HepG2 (cell line): Measurements from ENCODE around the gene CMPK2. TPM values are rescaled to one million over a fixed set of nuclear protein-coding genes. Genes with fewer than 3 reads are reported as not detected.

Experiments
- CHD2 ChIP-seq: IDR thresholded peaks from 2 replicates; pipeline ENCODE4 v1.6.1; 2011; ENCODE audit warnings: low read depth, low read length, improper control_type of control experiment
- EEA1 ChIP-seq: sonication (generic); formaldehyde crosslinking; IDR thresholded peaks from 2 replicates; pipeline ENCODE4 v1.5.1; 2020; ENCODE audit warnings: mild to moderate bottlenecking, missing genetic modification reagents, borderline replicate concordance
- ETS1 ChIP-seq: sonication (generic); formaldehyde crosslinking; IDR thresholded peaks from 2 replicates; pipeline ENCODE4 v1.4.0; 2020; ENCODE audit warnings: missing genetic modification reagents
- FIP1L1 ChIP-seq: fragments of 200-400 bp; formaldehyde crosslinking; IDR thresholded peaks from 2 replicates; pipeline ENCODE4 v1.6.1; 2018; ENCODE audit warnings: low read depth, mild to moderate bottlenecking, low read length, moderate library complexity, borderline replicate concordance; ENCODE audit not compliant: insufficient read depth
- FOSL1 ChIP-seq: sonication (generic); formaldehyde crosslinking; IDR thresholded peaks from 2 replicates; pipeline ENCODE4 v1.9.0; 2021; ENCODE audit warnings: missing genetic modification reagents, borderline replicate concordance
- KAT7 ChIP-seq: IDR thresholded peaks from 2 replicates; pipeline ENCODE4 v1.6.1; 2018; ENCODE audit warnings: borderline replicate concordance, missing compliant biosample characterization
- MAF1 ChIP-seq: sonication (generic); formaldehyde crosslinking; IDR thresholded peaks from 2 replicates; pipeline ENCODE4 v1.5.0; 2020; ENCODE audit warnings: missing genetic modification reagents, borderline replicate concordance
- MTA3 ChIP-seq: sonication (generic); formaldehyde crosslinking; IDR thresholded peaks from 2 replicates; pipeline ENCODE4 v1.4.0; 2020; ENCODE audit warnings: missing genetic modification reagents
- SRSF9 ChIP-seq: fragments of 200-400 bp; formaldehyde crosslinking; IDR thresholded peaks from 2 replicates; pipeline ENCODE4 v1.6.1; 2018; ENCODE audit warnings: borderline replicate concordance, mild to moderate bottlenecking, low read depth, low read length; ENCODE audit not compliant: insufficient read depth, poor library complexity, severe bottlenecking
- TAF1 ChIP-seq: sonication (generic); formaldehyde crosslinking; IDR thresholded peaks from 2 replicates; pipeline ENCODE4 v1.4.0; 2020; ENCODE audit warnings: missing genetic modification reagents
- TMF1 ChIP-seq: sonication (generic); formaldehyde crosslinking; IDR thresholded peaks from 2 replicates; pipeline ENCODE4 v1.8.1; 2022; ENCODE audit warnings: low read depth, missing genetic modification reagents
- ZC3H13 ChIP-seq: sonication (generic); formaldehyde crosslinking; IDR thresholded peaks from 2 replicates; pipeline ENCODE4 v1.8.1; 2023; ENCODE audit warnings: mild to moderate bottlenecking, missing genetic modification reagents, moderate library complexity
- ZMYM2 ChIP-seq: sonication (generic); formaldehyde crosslinking; IDR thresholded peaks from 2 replicates; pipeline ENCODE4 v1.8.0; 2022; ENCODE audit warnings: mild to moderate bottlenecking, missing genetic modification reagents
- ZNF160 ChIP-seq: sonication (generic); formaldehyde crosslinking; IDR thresholded peaks from 2 replicates; pipeline ENCODE4 v1.8.0; 2022; ENCODE audit warnings: mild to moderate bottlenecking, inconsistent platforms, missing genetic modification reagents
- ZNF24 ChIP-seq: fragments of 450-650 bp; IDR thresholded peaks from 2 replicates; pipeline ENCODE4 v1.6.1; 2017; ENCODE audit warnings: antibody characterized with exemption, mild to moderate bottlenecking
- ZNF251 ChIP-seq: sonication (generic); formaldehyde crosslinking; IDR thresholded peaks from 2 replicates; pipeline ENCODE4 v1.9.0; 2021; ENCODE audit warnings: mild to moderate bottlenecking, missing genetic modification reagents
- ZNF496 ChIP-seq: sonication (generic); formaldehyde crosslinking; IDR thresholded peaks from 2 replicates; pipeline ENCODE4 v1.8.1; 2023; ENCODE audit warnings: mild to moderate bottlenecking, moderate library complexity, missing genetic modification reagents; ENCODE audit not compliant: insufficient replicate concordance
- ZNF567 ChIP-seq: sonication (generic); formaldehyde crosslinking; IDR thresholded peaks from 2 replicates; pipeline ENCODE4 v1.8.1; 2023; ENCODE audit warnings: mild to moderate bottlenecking, missing genetic modification reagents, borderline replicate concordance
- ZXDC ChIP-seq: sonication (generic); formaldehyde crosslinking; IDR thresholded peaks from 2 replicates; pipeline ENCODE4 v1.5.0; 2020; ENCODE audit warnings: mild to moderate bottlenecking, missing genetic modification reagents
- ZZZ3 ChIP-seq: sonication (generic); formaldehyde crosslinking; IDR thresholded peaks from 2 replicates; pipeline ENCODE4 v1.4.0; 2020; ENCODE audit warnings: missing genetic modification reagents, mild to moderate bottlenecking, borderline replicate concordance
- polyA plus RNA-seq, 8 experiments: library from polyadenylated mRNA; depleted of rRNA in 3 of 8; stranded (reverse) in 7 of 8; unstranded in 1 of 8; fragments of >200 nt; fragmentation: Illumina TruSeq in 4 of 8; extraction: Trizol in 4 of 8; gene quantifications; 2 replicates each; pipeline versions ENCODE4 v1.2.1 to v1.2.3, GENCODE V29; 2011 to 2016; ENCODE audit warnings: low read depth in 4 of 8, missing spikeins in 1 of 8, mixed read lengths in 1 of 8; ENCODE audit not compliant: insufficient read depth in 1 of 8
- total RNA-seq, 5 experiments: library from RNA; depleted of rRNA; stranded (reverse); fragments of >200 nt; fragmentation: Illumina TruSeq; extraction: Trizol; gene quantifications; 2 replicates each; pipeline ENCODE4 v1.2.3, GENCODE V29; 2016; ENCODE audit warnings: low read depth in 1 of 5
- TF ChIP-seq, protein P1 (sequence below): sonication (generic); formaldehyde crosslinking; IDR thresholded peaks from 2 replicates; pipeline ENCODE4 v1.4.0; 2020; ENCODE audit warnings: missing genetic modification reagents, borderline replicate concordance

CMPK2 gene
- total and polyA plus RNA-seq, 2 of the 13 experiments (the other 11 are each of a cell fraction or from before 2014, with no cell fraction given) = 0.04 to 1.0 TPM

DNA sequence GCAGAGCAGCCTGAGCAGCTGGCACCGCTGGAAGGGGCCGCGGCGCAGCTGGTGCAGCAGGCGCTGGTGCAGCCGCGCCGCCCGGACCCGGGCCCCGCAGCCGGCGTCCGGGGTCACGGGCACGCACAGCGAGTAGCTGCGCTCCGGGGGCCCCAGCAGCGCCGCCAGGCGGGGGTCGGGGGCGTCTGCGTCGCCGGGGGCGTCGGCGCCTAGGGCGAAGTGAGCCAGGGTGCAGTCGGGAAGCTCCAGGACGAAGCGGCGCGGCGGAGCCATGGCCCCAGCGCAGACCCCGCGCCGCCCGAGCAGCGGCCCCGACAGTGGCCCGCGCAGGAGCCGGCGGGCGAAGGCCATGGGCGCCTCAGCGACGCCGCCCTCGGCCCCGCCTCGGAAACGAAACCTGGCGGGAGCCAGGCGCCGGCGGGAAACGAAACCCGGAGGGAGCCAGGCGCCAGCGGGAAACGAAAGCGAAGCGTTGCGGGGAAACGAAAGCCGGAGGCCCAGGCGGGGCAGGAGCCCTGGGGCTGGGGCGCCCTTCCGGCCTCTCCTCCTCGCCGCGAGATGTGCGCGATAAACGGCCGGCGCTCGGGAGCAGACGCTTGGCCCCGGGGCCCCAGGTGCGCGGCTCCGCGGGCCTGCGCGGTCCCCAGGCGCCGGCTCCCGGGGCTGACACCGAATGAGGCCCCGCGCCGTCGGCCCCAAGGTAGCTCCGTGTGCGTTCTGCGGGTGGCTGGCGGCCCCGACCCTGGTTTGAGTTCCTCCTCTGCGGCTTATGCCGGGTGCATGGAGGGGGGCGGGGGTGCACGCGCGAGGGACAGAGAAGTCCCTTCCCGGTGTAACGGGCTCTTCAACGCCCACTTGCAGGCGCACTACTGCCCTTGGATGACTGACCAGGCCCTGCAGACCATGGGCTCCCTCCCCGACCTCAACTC lies at the start of gene CMPK2 (continued):
- TF ChIP-seq TMF1 (CRISPR knock-in tag) (0 out of 2 replicates have a peak, but pooled peaks have one; percentile 57), FIP1L1 (no peak), ZMYM2 (CRISPR knock-in tag) (no peak), ZNF567 (no peak), TAF1 (CRISPR knock-in tag) (peak; percentile 26; the same call in 1 of the 2 replicates), EEA1 (CRISPR knock-in tag) (no peak), CHD2 (0 out of 2 replicates have a peak, but pooled peaks have one; percentile 10), ZNF24 (no peak), ZXDC (CRISPR knock-in tag) (no peak; the same call in 1 of the 2 replicates), FOSL1 (no peak), ZNF496 (no peak), SRSF9 (no peak), ZC3H13 (CRISPR knock-in tag) (no peak), ZNF160 (no peak), ZZZ3 (CRISPR knock-in tag) (no peak), ZNF251 (CRISPR knock-in tag) (no peak), MAF1 (CRISPR knock-in tag) (no peak), KAT7 (CRISPR knock-in tag) (no peak), ETS1 (CRISPR knock-in tag) (no peak; the same call in 1 of the 2 replicates), MTA3 (CRISPR knock-in tag) (no peak)
- TF ChIP-seq, protein P1, sequence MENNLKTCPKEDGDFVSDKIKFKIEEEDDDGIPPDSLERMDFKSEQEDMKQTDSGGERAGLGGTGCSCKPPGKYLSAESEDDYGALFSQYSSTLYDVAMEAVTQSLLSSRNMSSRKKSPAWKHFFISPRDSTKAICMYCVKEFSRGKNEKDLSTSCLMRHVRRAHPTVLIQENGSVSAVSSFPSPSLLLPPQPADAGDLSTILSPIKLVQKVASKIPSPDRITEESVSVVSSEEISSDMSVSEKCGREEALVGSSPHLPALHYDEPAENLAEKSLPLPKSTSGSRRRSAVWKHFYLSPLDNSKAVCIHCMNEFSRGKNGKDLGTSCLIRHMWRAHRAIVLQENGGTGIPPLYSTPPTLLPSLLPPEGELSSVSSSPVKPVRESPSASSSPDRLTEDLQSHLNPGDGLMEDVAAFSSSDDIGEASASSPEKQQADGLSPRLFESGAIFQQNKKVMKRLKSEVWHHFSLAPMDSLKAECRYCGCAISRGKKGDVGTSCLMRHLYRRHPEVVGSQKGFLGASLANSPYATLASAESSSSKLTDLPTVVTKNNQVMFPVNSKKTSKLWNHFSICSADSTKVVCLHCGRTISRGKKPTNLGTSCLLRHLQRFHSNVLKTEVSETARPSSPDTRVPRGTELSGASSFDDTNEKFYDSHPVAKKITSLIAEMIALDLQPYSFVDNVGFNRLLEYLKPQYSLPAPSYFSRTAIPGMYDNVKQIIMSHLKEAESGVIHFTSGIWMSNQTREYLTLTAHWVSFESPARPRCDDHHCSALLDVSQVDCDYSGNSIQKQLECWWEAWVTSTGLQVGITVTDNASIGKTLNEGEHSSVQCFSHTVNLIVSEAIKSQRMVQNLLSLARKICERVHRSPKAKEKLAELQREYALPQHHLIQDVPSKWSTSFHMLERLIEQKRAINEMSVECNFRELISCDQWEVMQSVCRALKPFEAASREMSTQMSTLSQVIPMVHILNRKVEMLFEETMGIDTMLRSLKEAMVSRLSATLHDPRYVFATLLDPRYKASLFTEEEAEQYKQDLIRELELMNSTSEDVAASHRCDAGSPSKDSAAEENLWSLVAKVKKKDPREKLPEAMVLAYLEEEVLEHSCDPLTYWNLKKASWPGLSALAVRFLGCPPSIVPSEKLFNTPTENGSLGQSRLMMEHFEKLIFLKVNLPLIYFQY (CRISPR knock-in tag) = no peak
